ENCODE data around the gene BAZ2B.
A peak's percentile ranks its signal among the peaks of the same experiment; 100 is the strongest.

Gene BAZ2B

DNA sequence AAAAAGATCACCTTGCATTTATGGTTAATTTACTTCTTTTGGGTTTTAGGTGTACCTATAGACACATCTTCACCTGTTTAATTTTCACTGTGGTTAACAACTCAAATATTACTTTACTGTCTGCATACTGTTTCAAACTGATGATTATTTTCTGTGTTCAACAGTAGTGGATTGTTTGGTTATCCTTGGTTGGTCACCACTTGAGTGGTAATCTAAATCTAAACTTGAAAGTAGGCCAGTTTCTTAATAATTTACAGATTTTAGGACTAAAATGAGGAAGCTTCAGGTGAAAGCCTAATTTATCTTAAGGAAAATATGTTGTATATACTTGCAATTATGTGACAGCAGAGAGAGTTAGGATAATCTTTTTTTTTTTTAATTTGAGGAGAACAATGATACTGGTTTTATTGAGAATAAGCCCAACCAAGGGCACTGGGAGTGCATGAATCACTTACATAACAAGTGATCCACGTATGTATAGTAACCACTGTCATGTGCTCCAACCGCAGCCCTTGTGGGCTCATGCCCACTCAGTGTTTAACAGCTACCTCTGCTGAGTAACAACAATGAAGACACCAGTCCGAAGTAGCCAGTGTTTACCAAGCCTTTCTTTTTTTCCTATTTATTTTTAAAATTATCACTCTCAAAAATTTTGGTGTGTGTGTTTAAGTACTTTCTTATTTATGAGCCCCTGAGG, 298.8 kb downstream of the BAZ2B start:
- DNase-seq (ENCODE audit: low spot score), result no peak

DNA sequence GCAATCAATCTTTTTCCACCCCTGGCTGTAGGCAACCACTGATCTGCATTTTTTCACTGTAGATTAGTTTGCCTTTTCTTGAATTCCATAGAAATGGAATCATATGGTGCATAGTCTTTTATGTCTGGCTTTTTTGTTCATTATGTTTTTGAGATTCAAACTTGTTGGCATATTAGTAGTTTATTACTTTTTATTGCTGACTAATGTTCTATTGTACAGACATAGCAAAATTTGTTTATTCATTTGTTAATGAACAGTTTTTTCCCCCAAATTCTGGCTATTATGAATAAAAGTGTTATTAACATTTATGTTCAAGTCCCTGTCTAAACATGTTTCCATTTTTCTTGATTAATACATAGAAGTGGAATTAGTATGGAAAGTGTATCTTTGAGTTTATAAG, 308.4 kb downstream of the BAZ2B start:
- no peak for DNase-seq (ENCODE audit: low spot score)

DNA sequence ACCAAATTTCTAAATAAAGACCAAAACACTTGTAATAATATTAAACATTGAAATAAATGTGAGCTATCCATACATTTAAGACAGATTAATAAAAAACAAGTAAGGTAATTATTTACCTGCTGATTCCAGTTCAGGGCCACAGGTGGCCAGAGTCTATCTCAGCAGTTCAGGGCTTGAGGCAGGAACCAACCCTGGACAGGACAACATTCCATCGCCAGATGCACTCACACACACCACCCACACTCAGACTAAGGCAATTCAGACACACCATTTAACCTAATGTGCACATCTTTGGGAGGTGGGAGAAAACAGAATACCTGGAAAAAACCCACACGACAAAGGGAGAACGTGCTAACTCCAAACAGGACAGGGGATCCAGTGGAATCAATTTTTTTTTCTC, 315.8 kb downstream of the BAZ2B start:
- DNase-seq (ENCODE audit: low spot score), result no peak

DNA sequence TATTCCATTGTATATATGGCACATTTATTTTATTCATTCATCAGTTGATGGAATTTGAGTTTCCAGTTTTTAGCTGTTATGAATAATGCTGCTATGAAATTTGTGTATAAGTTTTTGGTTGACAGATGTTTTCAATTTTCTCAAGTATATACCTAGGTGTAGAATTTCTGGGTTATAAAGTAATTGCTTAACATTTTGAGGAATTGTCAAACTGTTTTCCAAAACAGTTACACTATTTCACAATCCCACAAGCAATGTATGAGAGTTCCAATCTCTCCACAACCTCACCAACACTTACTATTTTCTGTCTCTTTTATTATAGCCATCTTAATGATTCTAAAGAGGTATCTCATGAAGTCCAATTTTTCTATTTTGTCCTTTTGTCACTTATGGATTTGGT, 317.4 kb downstream of the BAZ2B start:
- DNase-seq (ENCODE audit: low spot score), result no peak

DNA sequence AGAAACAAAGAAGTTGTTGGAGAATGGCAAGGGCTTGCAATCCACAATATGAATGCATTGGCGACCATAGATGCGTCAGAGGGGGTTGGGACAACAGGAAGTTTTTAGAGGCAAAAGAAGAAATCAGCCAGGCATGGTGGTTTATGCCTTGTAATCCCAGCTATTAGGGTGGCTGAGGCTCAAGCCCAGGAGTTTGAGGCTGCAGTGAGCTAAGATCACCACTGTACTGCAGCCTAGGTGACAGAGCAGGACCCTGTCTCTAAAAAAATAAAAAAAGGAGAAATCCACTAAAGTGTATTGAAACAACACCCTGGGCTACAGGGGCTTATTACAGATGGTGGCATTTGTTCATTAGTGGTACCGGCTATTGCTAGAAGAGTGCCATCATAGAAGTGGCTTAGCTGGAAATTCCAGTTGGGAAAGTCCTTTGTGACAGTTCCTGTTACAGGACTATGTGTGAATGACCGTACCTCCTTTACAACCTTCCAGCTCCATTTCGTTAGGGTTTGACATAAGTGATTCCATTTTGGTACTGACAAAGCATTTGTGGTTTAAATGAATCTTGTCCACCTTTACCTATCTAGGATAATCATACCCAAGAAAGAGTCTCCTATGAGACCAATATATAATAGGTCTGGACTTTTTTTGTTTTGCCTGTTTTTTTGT, 319.2 kb downstream of the BAZ2B start:
- DNase-seq (ENCODE audit: low spot score), result no peak

DNA sequence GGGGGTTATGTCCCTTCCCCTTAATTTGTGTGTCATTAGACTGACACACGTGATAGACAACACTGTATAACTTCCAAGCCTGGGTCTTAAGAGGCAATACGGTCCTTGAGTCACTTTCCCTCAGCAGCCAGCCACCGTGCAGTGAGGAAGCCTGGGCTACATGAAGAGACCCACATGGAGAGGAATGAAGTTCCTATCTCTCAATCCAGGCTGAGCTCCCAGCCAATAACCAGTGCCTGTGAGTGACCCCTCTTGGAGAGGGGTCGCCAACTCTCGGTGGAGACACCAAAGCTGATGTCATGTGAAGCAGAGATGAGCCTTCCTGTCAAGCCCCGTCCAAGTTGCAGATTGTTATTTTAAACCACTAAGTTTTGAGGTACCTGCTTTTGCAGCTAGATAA, 324.2 kb downstream of the BAZ2B start:
- no peak for DNase-seq (ENCODE audit: low spot score)

DNA sequence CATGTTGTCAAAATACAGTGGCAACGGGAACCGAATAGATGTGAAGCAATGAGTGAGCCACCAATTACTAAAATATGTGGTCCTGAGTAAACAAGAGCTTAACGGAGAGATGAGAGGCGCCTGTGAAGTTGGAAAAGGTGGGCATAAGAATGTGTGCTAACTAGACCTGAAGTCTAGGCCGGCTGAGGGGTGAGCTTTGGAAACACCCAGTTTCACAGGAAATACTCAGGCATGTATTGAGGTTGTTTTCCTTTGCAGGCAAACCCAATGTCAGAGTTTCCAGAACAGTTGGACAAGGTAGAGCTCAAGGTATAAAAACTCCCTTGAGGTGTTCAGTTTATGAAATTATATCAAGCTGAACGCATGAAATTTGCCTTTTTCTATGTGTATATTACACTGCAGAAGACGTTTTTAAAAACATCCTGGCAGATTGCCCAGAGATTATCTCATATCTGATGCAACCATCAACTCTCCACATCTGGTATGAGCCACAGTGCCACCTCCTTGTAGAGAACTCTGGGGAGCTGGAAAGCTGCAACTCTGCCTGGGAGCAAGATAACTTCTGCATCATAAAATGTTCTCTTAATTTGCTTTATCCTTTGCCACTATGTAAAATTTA, 325.9 kb downstream of the BAZ2B start:
- DNase-seq (ENCODE audit: low spot score), result peak; percentile 68

DNA sequence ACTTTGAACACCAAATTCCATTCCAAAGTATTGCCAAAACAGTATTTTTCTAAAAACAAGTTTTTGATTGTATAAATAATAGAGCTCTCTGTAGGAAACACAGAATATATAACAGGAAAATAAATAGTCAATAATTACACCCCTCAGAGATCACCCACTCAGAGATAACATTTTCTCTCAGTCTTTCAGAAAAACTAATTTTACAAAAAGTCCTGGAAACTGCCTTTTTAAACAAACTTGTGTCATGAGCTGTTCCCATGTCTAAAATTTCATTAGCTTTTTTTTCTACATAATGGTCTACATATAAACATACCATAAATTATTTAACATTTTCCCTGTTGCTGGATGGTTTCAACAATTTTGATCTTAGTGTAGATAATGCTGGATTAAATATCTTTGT, 328.6 kb downstream of the BAZ2B start:
- DNase-seq (ENCODE audit: low spot score), result no peak

DNA sequence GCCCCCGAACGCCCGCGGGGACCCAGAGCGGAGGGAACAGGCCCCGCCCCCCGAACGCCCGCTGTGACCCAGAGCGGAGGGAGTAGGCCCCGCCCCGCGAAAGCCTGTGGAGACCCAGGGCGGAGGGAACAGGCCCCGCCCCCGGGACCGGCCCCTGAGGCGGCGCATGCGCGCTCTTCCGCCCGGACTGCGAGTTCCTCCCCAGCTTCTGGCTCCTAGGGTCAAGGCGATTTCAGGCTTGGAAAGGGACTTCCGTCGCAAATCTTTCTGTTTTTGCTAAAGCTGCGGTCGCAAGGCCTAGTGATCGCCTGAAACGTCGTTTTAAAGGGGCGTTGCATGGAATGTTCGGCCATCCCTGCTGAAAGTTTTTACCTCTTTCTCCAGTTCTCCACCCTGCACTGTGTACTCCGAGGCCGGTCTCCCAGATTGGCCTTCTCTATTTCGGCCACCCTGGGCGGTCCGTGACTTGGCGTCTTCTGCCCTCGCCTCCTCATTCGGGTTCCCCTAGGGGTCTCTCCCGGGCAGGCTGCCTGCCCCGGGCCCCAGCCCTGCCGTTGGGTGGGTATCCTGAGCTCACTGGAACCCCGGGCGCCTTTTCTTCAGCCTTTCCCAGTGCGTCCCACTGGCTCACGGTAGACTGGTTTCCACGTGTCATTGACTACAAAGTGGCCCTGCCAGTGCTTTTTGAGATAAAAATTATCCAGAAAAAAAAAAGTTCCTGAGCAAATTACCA, 329.5 kb downstream of the BAZ2B start:
- peak; percentile 98 for DNase-seq (ENCODE audit: low spot score)

DNA sequence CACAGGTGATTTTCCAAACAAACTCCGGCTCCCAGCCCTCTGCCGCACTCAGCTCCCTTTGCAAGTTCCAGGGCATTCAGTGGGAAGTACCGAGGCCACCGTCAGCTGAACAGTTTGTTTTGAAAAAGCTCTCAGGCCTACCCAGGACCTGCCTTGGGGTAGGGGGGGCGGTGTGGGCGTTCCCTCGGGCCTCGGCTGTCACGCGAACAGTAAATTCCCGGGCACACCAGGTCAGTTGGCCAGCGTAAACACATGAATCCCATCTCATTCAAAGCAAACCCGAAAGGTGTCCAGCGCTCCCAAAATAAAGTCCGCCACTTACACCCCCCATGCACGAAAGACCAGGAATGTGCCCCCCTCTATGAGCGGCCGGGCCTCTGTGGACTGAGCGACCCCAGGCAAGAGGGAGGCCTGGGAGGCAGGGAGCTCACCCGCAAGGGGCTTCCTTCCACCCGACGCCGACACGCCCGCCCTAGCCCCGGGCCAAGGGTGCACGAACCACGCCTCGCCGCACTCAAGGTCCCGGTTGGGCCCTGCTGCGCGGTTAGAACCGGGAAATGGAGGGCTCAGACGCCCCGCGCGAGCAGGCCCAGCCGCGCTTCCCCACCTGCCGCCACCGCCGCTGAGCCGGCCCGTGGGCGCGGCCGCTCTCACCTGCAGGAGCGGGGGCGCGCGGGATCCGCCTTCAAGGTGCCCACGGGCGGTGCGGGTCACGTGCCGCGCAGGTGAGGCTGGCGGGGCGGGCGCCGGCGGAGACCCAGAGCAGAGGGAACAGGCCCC, 330.2 kb downstream of the BAZ2B start, which contains the start of gene WDSUB1:
Gene WDSUB1, minus strand, starts transcription at position 775 of the 780 bp plus-strand sequence. CDS start 3,634 bp downstream, outside the sequence.
- DNase-seq (ENCODE audit: low spot score), result peak; percentile 27

DNA sequence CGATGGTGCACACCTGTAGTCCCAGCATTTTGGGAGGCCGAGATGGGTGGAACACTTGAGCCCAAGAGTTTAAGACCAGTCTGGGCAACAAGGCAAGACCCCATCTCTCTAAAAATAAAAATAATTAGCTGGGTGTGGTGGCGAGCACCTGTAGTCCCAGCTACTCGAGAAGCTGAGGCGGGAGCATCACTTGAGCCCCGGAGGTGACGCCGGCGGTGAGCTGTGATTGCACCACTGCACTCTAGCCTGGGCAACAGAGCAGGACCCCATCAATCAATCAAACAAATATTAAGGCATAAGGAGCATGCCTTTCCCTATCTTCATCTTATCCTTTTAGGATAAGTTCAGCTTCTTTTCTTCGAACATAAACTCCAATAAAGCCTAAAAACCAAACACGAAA, 330.9 kb downstream of the BAZ2B start:
- no peak for DNase-seq (ENCODE audit: low spot score)

DNA sequence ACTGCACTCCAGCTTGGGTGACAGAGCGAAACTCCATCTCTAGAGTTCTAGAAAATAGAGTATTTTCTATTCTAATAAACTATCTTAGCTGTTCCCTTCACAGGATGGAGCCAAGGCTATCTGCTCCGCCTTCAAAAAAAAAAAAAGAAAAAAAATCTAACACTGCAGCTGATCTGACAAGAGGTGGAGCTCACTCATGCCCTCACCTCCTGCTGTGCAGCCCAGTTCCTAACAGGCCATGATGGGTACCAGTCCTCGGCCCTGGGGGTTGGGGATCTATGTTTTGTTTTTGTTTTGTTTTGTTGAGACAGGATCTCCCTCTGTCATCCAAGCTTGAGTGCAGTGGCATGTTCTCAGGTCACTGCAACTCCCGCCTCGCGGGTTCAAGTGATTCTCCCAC, 332.8 kb downstream of the BAZ2B start:
- no peak for DNase-seq (ENCODE audit: low spot score)

DNA sequence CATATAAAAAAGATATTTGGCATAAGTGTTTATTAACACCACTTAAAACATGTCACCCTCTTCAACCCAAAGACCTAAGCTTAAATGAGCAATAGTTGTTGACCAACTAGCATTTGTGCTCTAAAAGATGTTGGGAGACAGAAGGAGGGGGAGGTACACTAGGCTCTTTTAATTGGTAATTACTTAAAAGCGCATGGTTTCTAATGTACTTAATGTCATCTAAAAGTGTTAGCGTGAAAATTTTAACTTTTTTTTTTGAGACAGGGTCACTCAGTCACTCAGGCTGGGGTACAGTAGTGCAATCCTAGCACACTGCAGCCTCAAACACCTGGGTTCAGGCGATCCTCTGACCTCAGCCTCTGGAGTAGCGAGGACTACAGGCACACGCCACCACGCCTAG, 335.3 kb downstream of the BAZ2B start:
- no peak for DNase-seq (ENCODE audit: low spot score)

DNA sequence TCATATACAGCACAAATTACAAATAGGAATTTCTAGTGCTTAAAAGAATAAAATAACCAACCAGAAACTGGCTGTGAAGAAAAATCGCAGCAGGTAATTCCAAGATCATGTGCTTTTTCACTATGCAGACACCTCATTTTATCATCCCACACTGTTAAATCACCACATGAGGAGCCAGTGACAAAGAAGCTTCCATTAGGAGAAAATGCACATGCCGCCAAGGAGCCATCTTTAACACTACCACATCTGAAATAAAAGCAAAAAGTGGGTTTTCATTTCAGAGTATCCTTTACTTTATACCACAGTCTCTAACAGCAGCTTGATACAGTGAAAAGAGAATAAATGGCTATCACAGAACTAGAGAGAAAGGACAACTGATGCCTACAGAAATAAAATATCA, 336.6 kb downstream of the BAZ2B start:
- DNase-seq (ENCODE audit: low spot score), result no peak

DNA sequence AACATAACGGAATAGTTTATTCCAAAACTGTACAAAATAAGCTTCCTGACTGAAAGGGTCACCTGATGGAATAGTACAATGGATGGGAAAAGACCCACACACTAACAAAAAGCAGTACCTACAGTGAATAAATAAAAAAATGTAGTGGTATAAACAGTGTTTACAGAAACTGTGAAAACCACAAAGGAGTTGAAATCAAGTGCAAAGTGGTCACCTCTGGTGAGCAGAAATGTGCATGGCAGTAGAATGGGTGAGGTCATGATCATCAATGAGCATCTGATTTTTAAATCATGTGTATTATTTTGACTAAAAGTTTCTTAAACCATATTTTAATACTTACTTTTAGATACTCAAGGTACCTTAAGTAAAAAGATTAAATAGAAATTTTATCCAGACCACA, 341.2 kb downstream of the BAZ2B start:
- no peak for DNase-seq (ENCODE audit: low spot score)

DNA sequence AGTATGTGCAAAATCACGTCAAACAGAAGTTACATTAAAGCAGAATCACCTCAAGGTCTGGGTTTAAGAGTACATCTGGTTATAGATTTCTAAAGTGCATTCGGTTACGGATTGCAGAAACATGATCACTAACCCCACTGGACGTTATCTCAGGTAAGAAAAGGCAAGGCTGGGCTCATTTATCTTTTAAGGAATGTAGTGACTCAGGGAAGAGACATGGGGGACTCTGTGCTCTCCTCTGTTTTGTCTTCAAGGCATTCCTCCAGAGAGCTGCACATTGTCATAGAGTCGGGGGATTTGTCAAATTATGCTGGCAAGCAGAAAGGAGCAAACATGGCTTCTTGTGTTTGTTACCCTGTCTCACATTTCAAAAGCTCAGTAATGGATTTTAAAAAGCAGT, 344.2 kb downstream of the BAZ2B start:
- DNase-seq (ENCODE audit: low spot score), result no peak

DNA sequence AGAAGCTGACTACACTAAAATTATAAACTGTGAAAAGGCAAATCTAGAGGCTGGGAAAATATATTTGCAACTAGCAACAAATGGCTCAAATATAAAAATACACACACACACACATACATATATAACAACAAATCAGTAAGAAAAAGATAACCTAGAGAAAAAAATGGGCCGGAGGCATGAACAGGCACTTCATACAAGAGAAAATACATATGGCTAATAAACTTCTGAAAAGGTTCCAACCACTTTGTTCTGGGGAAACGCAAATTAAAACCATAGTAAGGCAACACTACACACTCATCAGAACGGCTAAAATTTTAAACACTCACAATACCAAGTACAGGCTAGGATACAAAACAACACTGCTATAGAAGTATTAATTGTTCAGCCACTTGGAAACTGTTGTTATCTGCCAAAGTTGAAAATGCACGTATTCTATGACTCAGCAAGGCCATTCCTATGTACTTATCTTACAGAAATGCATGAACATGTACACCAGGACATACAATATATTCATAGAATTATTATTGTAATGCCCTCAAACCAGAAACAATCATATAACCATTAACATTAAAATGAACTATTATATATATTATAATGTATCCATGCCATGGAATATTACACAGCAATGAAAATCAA, 345.5 kb downstream of the BAZ2B start:
- no peak for DNase-seq (ENCODE audit: low spot score)
